ENCODE data around the gene DPP6.

- TF ChIP-seq CTCF (IDR thresholded peaks at IDR 0.05 in 4 of 5, conservative IDR thresholded peaks at IDR 0.05 in 1 of 5) (no peak), POLR2A (IDR thresholded peaks at IDR 0.05) (no peak)
Observed at GRCh38 chr7:154688952-154689351, 636.8 kb downstream of the DPP6 start.
